Keratinocyte (primary cell): ENCODE measurements around the gene OAS3. TPM values are rescaled to one million over a fixed set of nuclear protein-coding genes. Genes with fewer than 3 reads are reported as not detected.

Experiments used
- DNase-seq: peaks from one replicate; pipeline ENCODE4 v3.0.0-alpha.2; 2011; ENCODE audit warnings: low read depth, missing footprints, low spot score
- FAIRE-seq: peaks from 2 replicates; lab custom pipeline; 2011; peaks lifted over from hg19 to GRCh38; lab: Jason Lieb, UNC
- H2AFZ ChIP-seq: 2 replicates; pipeline ENCODE4 v1.6.0; 2012; ENCODE audit warnings: low read length, control low read depth, inconsistent platforms; ENCODE audit not compliant: control insufficient read depth
- H3K27ac ChIP-seq: 2 replicates; pipeline ENCODE4 v1.5.1; 2011; ENCODE audit warnings: low read length; ENCODE audit not compliant: control insufficient read depth, insufficient read depth
- H3K27me3 ChIP-seq: 3 replicates; pipeline ENCODE4 v1.6.0; 2011; ENCODE audit warnings: low read length; ENCODE audit not compliant: control insufficient read depth, insufficient read depth; ENCODE audit errors: extremely low read depth
- H3K36me3 ChIP-seq, 2 experiments: 2 replicates in 1 of 2; 3 replicates in 1 of 2; pipeline ENCODE4 v1.5.1; 2011; ENCODE audit warnings: low read length in 2 of 2, mild to moderate bottlenecking in 1 of 2; ENCODE audit not compliant: control insufficient read depth in 2 of 2, insufficient read depth in 2 of 2; ENCODE audit errors: extremely low read depth in 1 of 2
- H3K4me1 ChIP-seq: 3 replicates; pipeline ENCODE4 v1.5.1; 2011; ENCODE audit warnings: low read length; ENCODE audit not compliant: control insufficient read depth, insufficient read depth; ENCODE audit errors: extremely low read depth
- H3K4me2 ChIP-seq: 3 replicates; pipeline ENCODE4 v1.6.0; 2011; ENCODE audit warnings: low read depth, low read length; ENCODE audit not compliant: control insufficient read depth, insufficient read depth; ENCODE audit errors: extremely low read depth
- H3K4me3 ChIP-seq, 3 experiments: fragments of 200-600 bp in 1 of 3; sonication (generic) in 1 of 3; 2 replicates in 2 of 3; 3 replicates in 1 of 3; pipeline ENCODE4 v1.5.1; 2011 to 2016; ENCODE audit warnings: low read length in 3 of 3, mild to moderate bottlenecking in 3 of 3, control low read depth in 2 of 3, inconsistent platforms in 1 of 3, low read depth in 1 of 3, mixed read lengths in 1 of 3, mixed run types in 1 of 3, moderate library complexity in 1 of 3; ENCODE audit not compliant: control insufficient read depth in 2 of 3, insufficient read depth in 2 of 3; ENCODE audit errors: extremely low read depth in 1 of 3
- H3K79me2 ChIP-seq: 2 replicates; pipeline ENCODE4 v1.6.0; 2012; ENCODE audit warnings: low read length; ENCODE audit not compliant: control insufficient read depth, insufficient read depth
- H3K9ac ChIP-seq: 3 replicates; pipeline ENCODE4 v1.6.0; 2011; ENCODE audit warnings: low read length; ENCODE audit not compliant: control insufficient read depth, insufficient read depth; ENCODE audit errors: extremely low read depth
- H3K9me1 ChIP-seq: 3 replicates; pipeline ENCODE4 v1.6.0; 2011; ENCODE audit warnings: low read length; ENCODE audit not compliant: control insufficient read depth, insufficient read depth; ENCODE audit errors: extremely low read depth
- H3K9me3 ChIP-seq: 2 replicates; pipeline ENCODE4 v1.5.1; 2012; ENCODE audit warnings: low read depth, low read length; ENCODE audit not compliant: control insufficient read depth
- H4K20me1 ChIP-seq: 3 replicates; pipeline ENCODE4 v1.6.0; 2011; ENCODE audit warnings: low read length; ENCODE audit not compliant: control insufficient read depth, insufficient read depth; ENCODE audit errors: extremely low read depth
- EZH2 ChIP-seq: IDR thresholded peaks from one replicate; pipeline ENCODE4 v1.6.1; 2012; ENCODE audit warnings: inconsistent platforms, mild to moderate bottlenecking, low read length, moderate library complexity
- dilution Hi-C: fragments of 300-500 bp; cut with MboI; formaldehyde crosslinking; loops from one replicate; pipeline ENCODE4 v1.7.0; 2020; ENCODE audit warnings: low sequenced_read_pairs; ENCODE audit not compliant: extremely low pct_ligation_motif_present
- polyA plus RNA-seq, 5 experiments: library from polyadenylated mRNA; depleted of rRNA in 3 of 5; stranded (reverse) in 3 of 5; stranded (forward) in 1 of 5; unstranded in 1 of 5; fragments of >200 nt; gene quantifications; 1 replicate in 1 of 5; 2 replicates in 3 of 5; 3 replicates in 1 of 5; pipeline versions ENCODE4 v1.2.1 to v1.2.3, GENCODE V29; 2011 to 2012; ENCODE audit warnings: missing spikeins in 2 of 5, low read depth in 1 of 5, low replicate concordance in 1 of 5
- TF ChIP-seq, protein P1 (sequence below), 3 experiments: IDR thresholded peaks in 1 of 3; conservative IDR thresholded peaks in 1 of 3; optimal IDR thresholded peaks in 1 of 3; 2 replicates in 2 of 3; 3 replicates in 1 of 3; pipeline versions ENCODE3 to v1.5.1; 2011; ENCODE audit warnings: low read length in 3 of 3, mild to moderate bottlenecking in 3 of 3, moderate library complexity in 2 of 3, control low read depth in 1 of 3, inconsistent platforms in 1 of 3; ENCODE audit not compliant: insufficient read depth in 2 of 3; ENCODE audit errors: extremely low read depth in 1 of 3

The OAS3 gene
- polyA plus RNA-seq, 1 donor (not counting 4 experiments of a cell fraction or from before 2014, with no cell fraction given) = 59.2 TPM

- TF ChIP-seq, protein P1, sequence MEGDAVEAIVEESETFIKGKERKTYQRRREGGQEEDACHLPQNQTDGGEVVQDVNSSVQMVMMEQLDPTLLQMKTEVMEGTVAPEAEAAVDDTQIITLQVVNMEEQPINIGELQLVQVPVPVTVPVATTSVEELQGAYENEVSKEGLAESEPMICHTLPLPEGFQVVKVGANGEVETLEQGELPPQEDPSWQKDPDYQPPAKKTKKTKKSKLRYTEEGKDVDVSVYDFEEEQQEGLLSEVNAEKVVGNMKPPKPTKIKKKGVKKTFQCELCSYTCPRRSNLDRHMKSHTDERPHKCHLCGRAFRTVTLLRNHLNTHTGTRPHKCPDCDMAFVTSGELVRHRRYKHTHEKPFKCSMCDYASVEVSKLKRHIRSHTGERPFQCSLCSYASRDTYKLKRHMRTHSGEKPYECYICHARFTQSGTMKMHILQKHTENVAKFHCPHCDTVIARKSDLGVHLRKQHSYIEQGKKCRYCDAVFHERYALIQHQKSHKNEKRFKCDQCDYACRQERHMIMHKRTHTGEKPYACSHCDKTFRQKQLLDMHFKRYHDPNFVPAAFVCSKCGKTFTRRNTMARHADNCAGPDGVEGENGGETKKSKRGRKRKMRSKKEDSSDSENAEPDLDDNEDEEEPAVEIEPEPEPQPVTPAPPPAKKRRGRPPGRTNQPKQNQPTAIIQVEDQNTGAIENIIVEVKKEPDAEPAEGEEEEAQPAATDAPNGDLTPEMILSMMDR (optimal IDR thresholded peaks at IDR 0.05 in 1 of 3, IDR thresholded peaks at IDR 0.05 in 1 of 3, conservative IDR thresholded peaks at IDR 0.05 in 1 of 3; ENCODE audit: extremely low read depth in 1 of 3, insufficient read depth in 2 of 3, low read length in 3 of 3) = no peak
- TF ChIP-seq EZH2 = no peak
- dilution Hi-C loops = no loop called here
- H3K4me1 ChIP-seq = peaks cover 13% of the 10 kb centered on the region
- H3K27me3 ChIP-seq = no peaks in the 10 kb centered on the region
- H3K9ac ChIP-seq = no peak overlapping the region
- DNase-seq = no peak
- H3K36me3 ChIP-seq = peaks cover 0 to 18% of the 10 kb centered on the region in 2 experiments
- H3K9me3 ChIP-seq = peaks cover 2% of the 10 kb centered on the region
- H3K4me2 ChIP-seq = peak overlapping the region; percentile 54
- FAIRE-seq = no peak
- H3K4me3 ChIP-seq = no peak overlapping the region
- no peak overlapping the region for H2AFZ ChIP-seq
- H4K20me1 ChIP-seq = peaks cover 6% of the 10 kb centered on the region
- peaks cover 40% of the 10 kb centered on the region for H3K79me2 ChIP-seq
- no peaks in the 10 kb centered on the region for H3K9me1 ChIP-seq
- H3K27ac ChIP-seq = peak overlapping the region; percentile 36
Observed at GRCh38 chr12:112986291-112986800, 48.1 kb downstream of the OAS3 start.

DNA sequence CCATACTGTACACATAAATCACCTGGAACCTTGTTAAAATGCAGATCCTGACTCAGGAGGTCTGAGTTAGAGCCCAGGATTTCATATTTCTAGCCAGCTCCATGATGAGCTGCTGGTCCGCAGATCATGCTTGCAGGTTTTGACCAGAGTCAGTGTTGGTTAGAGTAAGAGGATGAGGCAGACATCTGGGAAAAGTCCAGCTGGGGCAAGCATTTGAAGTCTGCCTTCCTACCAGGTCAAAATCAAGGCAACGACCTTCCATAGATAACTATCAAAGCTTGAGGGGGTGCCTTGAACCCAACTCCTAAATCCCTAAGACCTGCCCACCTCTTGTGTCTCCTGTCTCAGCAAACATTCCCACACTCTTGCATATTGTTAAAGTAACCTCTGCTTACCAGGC is 49.3 kb downstream of the OAS3 start:
- Histone ChIP-seq H3K27me3 (no peaks in the 10 kb centered on the region), H2AFZ (no peak overlapping the region), H3K9me3 (peaks cover 2% of the 10 kb centered on the region), H3K36me3 (peaks cover 0 to 18% of the 10 kb centered on the region in 2 experiments), H4K20me1 (peaks cover 6% of the 10 kb centered on the region), H3K9ac (no peak overlapping the region), H3K4me3 (no peak overlapping the region), H3K79me2 (peaks cover 29% of the 10 kb centered on the region), H3K9me1 (no peaks in the 10 kb centered on the region), H3K4me1 (peaks cover 13% of the 10 kb centered on the region), H3K27ac (no peak overlapping the region), H3K4me2 (no peak overlapping the region)
- DNase-seq (no peak), FAIRE-seq (no peak)
- TF ChIP-seq EZH2 = no peak
- TF ChIP-seq, protein P1 (optimal IDR thresholded peaks at IDR 0.05 in 1 of 3, IDR thresholded peaks at IDR 0.05 in 1 of 3, conservative IDR thresholded peaks at IDR 0.05 in 1 of 3; ENCODE audit: extremely low read depth in 1 of 3, insufficient read depth in 2 of 3, low read length in 3 of 3) = no peak
- dilution Hi-C loops = no loop called here
